CD14-positive monocyte (primary cell): Measurements from ENCODE around the gene TBX10. TPM values are rescaled to one million over a fixed set of nuclear protein-coding genes. Genes with fewer than 3 reads are reported as not detected.
"Not testable (repeated sequence)": the region's sequence is repeated elsewhere in the genome, so short reads cannot be mapped to it uniquely, and the experiment has no call there.

Experiments
- DNase-seq, 3 donors: peaks; one replicate each; pipeline ENCODE4 v3.0.0-alpha.2; 2011 to 2022
- H2AFZ ChIP-seq: 2 replicates; pipeline ENCODE4 v1.6.0; 2012; ENCODE audit warnings: mild to moderate bottlenecking, low read depth, low read length, inconsistent platforms; ENCODE audit not compliant: insufficient read depth, poor library complexity, severe bottlenecking
- H3K27ac ChIP-seq, 2 donors: 1 replicate in 1 of 2; 2 replicates in 1 of 2; pipeline ENCODE4 v1.5.1; 2012 to 2013; ENCODE audit warnings: low read length in 2 of 2, control low read depth in 1 of 2, inconsistent platforms in 1 of 2, low read depth in 1 of 2, mild to moderate bottlenecking in 1 of 2
- H3K27me3 ChIP-seq, 2 donors: one replicate each; pipeline versions ENCODE4 v1.6.0 to v1.6.1; 2011 to 2013; ENCODE audit warnings: low read length in 2 of 2; ENCODE audit not compliant: control insufficient read depth in 2 of 2, insufficient read depth in 2 of 2
- H3K36me3 ChIP-seq, 2 donors: replicated peaks in 1 of 2; 1 replicate in 1 of 2; 2 replicates in 1 of 2; pipeline versions ENCODE4 v1.5.1 to v1.6.1; 2012 to 2013; ENCODE audit warnings: low read length in 2 of 2, control low read depth in 1 of 2, inconsistent platforms in 1 of 2, mild to moderate bottlenecking in 1 of 2; ENCODE audit not compliant: insufficient read depth in 2 of 2, control insufficient read depth in 1 of 2
- H3K4me1 ChIP-seq, 2 donors: 1 replicate in 1 of 2; 2 replicates in 1 of 2; pipeline versions ENCODE4 v1.5.1 to v1.6.1; 2012 to 2013; ENCODE audit warnings: low read length in 2 of 2, control low read depth in 1 of 2, inconsistent platforms in 1 of 2, mild to moderate bottlenecking in 1 of 2, moderate library complexity in 1 of 2; ENCODE audit not compliant: insufficient read depth in 2 of 2, control insufficient read depth in 1 of 2
- H3K4me2 ChIP-seq: replicated peaks from 2 replicates; pipeline ENCODE3; 2012; ENCODE audit warnings: low read length, moderate library complexity, mild to moderate bottlenecking; ENCODE audit not compliant: poor library complexity, severe bottlenecking; ENCODE audit errors: extremely low read depth
- H3K4me3 ChIP-seq, 3 experiments: fragments of 200-600 bp in 1 of 3; sonication (generic) in 1 of 3; replicated peaks in 1 of 3; 1 replicate in 2 of 3; 2 replicates in 1 of 3; pipeline ENCODE4 v1.5.1; 2011 to 2013; ENCODE audit warnings: low read length in 3 of 3, mild to moderate bottlenecking in 3 of 3, control low read depth in 2 of 3, low read depth in 2 of 3, inconsistent platforms in 1 of 3, moderate library complexity in 1 of 3
- H3K79me2 ChIP-seq: 2 replicates; pipeline ENCODE4 v1.6.0; 2012; ENCODE audit warnings: mild to moderate bottlenecking, control low read depth, inconsistent platforms, low read length, moderate library complexity; ENCODE audit not compliant: insufficient read depth
- H3K9ac ChIP-seq: 2 replicates; pipeline ENCODE4 v1.6.0; 2017; ENCODE audit warnings: low read length, mild to moderate bottlenecking; ENCODE audit not compliant: insufficient read depth, poor library complexity, severe bottlenecking
- H3K9me3 ChIP-seq, 2 donors: replicated peaks in 1 of 2; 1 replicate in 1 of 2; 2 replicates in 1 of 2; pipeline versions ENCODE4 v1.5.1 to v1.6.1; 2012 to 2013; ENCODE audit warnings: low read length in 2 of 2, control low read depth in 1 of 2; ENCODE audit not compliant: control insufficient read depth in 1 of 2, insufficient read depth in 1 of 2
- H4K20me1 ChIP-seq: 2 replicates; pipeline ENCODE4 v1.6.0; 2012; ENCODE audit warnings: mild to moderate bottlenecking, low read length, control low read depth, moderate library complexity; ENCODE audit not compliant: insufficient read depth
- H3K27ac Mint-ChIP-seq, 7 donors: one replicate each; pipeline ENCODE4 v1.8.0; 2020; ENCODE audit warnings: mild to moderate bottlenecking in 7 of 7, mixed read lengths in 7 of 7, moderate library complexity in 6 of 7, inconsistent platforms in 2 of 7
- H3K27me3 Mint-ChIP-seq, 3 donors: one replicate each; pipeline ENCODE4 v1.8.0; 2021 to 2022; ENCODE audit warnings: low read depth in 3 of 3, mild to moderate bottlenecking in 3 of 3, mixed read lengths in 3 of 3, moderate library complexity in 3 of 3, inconsistent platforms in 1 of 3
- H3K36me3 Mint-ChIP-seq, 2 donors: one replicate each; pipeline ENCODE4 v1.8.0; 2020; ENCODE audit warnings: mixed read lengths in 2 of 2, inconsistent platforms in 1 of 2, mild to moderate bottlenecking in 1 of 2
- H3K4me1 Mint-ChIP-seq: one replicate; pipeline ENCODE4 v1.8.0; 2020; ENCODE audit warnings: mild to moderate bottlenecking, mixed read lengths
- H3K4me3 Mint-ChIP-seq, 2 donors: one replicate each; pipeline ENCODE4 v1.8.0; 2020; ENCODE audit warnings: mild to moderate bottlenecking in 2 of 2, mixed read lengths in 2 of 2, moderate library complexity in 1 of 2
- H3K9me3 Mint-ChIP-seq, 7 donors: one replicate each; pipeline ENCODE4 v1.8.0; 2020 to 2022; ENCODE audit warnings: mixed read lengths in 7 of 7, mild to moderate bottlenecking in 6 of 7, moderate library complexity in 6 of 7, inconsistent platforms in 2 of 7
- WGBS: methylation state at CpG from one replicate; pipeline ENCODE4 v1.1.5; 2013; ENCODE audit warnings: missing lambda C conversion rate; ENCODE audit not compliant: insufficient coverage; 5-methylcytosine and 5-hydroxymethylcytosine counted together
- intact Hi-C, 2 donors: fragments of 100-400 bp; cut with micrococcal nuclease; formaldehyde crosslinking; loops; one replicate each; pipeline versions ENCODE4 v1.15.0 to v1.15.1; 2023
- polyA plus RNA-seq, 3 donors: library from polyadenylated mRNA; depleted of rRNA in 1 of 3; unstranded in 2 of 3; stranded (reverse) in 1 of 3; fragments of 300-500 nt in 2 of 3; fragments of >200 nt in 1 of 3; fragmentation: Illumina TruSeq in 2 of 3; gene quantifications; 1 replicate in 2 of 3; 2 replicates in 1 of 3; pipeline ENCODE4 v1.2.3, GENCODE V29; 2012 to 2021
- TF ChIP-seq, protein P1 (sequence below): fragments of 200-600 bp; IDR thresholded peaks from one replicate; pipeline ENCODE4 v1.8.0; 2022; ENCODE audit warnings: antibody characterized with exemption, mild to moderate bottlenecking

TBX10 gene
- polyA plus RNA-seq, 3 donors, result not detected

DNA sequence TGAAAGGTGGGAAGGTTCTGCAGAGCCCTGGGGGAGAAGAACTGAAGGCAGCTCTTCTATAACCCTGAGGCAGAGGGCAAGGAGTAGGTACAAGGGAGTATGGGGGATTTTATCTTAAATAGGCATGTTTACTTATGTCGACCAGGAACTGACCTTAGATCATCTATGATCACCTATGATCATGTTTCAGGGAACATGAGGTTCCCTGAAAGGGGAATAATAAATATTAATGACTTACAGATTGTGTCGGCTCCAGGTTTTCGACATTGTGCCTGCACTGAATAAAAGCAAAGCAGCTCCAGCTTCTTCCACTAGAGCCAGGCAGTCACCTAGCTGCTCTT lies 46.0 kb downstream of the TBX10 start:
- Mint-ChIP-seq H3K4me3 (no peak overlapping the region), H3K27ac (no peak overlapping the region), H3K9me3 (peaks cover 0 to 11% (median 2%) of the 10 kb centered on the region in 7 donors), H3K36me3 (peaks cover 11 to 15% of the 10 kb centered on the region in 2 donors), H3K4me1 (peaks cover 15% of the 10 kb centered on the region), H3K27me3 (peaks cover 0 to 4% (median 0%) of the 10 kb centered on the region in 3 donors)
- Histone ChIP-seq H4K20me1 (no peaks in the 10 kb centered on the region), H3K4me1 (peaks cover 24% of the 10 kb centered on the region in 2 donors), H3K9me3 (no peaks in the 10 kb centered on the region), H3K79me2 (no peaks in the 10 kb centered on the region), H3K4me2 (no peak overlapping the region), H3K27me3 (no peaks in the 10 kb centered on the region), H3K36me3 (peaks cover 0 to 10% of the 10 kb centered on the region in 2 donors), H3K27ac (no peak overlapping the region), H2AFZ (no peak overlapping the region), H3K9ac (no peak overlapping the region), H3K4me3 (no peak overlapping the region)
- WGBS, result 80% methylated on average over 1 of the region's 3 CpGs
- no peak for DNase-seq
- TF ChIP-seq, protein P1, sequence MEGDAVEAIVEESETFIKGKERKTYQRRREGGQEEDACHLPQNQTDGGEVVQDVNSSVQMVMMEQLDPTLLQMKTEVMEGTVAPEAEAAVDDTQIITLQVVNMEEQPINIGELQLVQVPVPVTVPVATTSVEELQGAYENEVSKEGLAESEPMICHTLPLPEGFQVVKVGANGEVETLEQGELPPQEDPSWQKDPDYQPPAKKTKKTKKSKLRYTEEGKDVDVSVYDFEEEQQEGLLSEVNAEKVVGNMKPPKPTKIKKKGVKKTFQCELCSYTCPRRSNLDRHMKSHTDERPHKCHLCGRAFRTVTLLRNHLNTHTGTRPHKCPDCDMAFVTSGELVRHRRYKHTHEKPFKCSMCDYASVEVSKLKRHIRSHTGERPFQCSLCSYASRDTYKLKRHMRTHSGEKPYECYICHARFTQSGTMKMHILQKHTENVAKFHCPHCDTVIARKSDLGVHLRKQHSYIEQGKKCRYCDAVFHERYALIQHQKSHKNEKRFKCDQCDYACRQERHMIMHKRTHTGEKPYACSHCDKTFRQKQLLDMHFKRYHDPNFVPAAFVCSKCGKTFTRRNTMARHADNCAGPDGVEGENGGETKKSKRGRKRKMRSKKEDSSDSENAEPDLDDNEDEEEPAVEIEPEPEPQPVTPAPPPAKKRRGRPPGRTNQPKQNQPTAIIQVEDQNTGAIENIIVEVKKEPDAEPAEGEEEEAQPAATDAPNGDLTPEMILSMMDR, result no peak
- intact Hi-C loops, result no loop called here

DNA sequence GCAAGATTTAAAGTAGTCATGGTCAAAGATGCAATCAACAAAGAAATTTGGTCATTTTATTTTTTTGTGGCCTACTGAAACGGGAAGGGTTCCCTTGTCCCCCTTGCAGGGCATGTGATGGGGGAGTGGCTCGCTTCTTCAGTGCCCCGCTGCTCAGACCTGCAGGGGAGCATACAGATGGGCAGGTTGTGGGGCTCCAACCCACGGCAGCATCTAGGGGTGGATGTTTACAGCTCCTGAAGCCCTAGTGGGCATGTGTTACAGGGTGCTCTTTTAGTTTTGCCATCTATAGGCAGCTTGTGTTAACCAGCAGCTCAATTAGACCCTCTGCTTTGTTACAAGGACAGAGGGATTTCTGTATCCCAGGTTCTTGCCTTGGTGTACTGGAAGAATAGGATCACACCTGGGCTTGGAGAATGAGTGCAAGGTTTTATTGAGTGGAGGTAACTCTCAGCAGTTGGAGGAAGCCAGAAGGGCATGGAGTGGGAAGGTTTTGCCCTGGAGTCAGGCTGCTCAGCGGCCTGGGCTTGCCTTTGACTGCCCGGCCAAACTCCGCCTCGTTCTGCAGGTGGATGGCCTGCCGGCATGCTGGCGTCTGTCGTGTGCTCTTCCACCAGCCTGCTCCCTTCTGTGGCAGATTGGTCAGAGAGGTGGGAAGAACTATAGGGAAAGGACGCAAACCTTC lies 46.5 kb downstream of the TBX10 start:
- H3K36me3 ChIP-seq, result peaks cover 0 to 10% of the 10 kb centered on the region in 2 donors
- peaks cover 0 to 9% (median under 1%) of the 10 kb centered on the region in 7 donors for H3K9me3 Mint-ChIP-seq
- H3K27ac Mint-ChIP-seq, result no peak overlapping the region
- DNase-seq, result no peak
- H3K36me3 Mint-ChIP-seq, result peaks cover 11 to 15% of the 10 kb centered on the region in 2 donors
- H2AFZ ChIP-seq, result no peak overlapping the region
- WGBS, result 94% methylated on average over 12 of the region's 12 CpGs
- H3K4me3 Mint-ChIP-seq, result no peak overlapping the region
- intact Hi-C loops, result no loop called here
- TF ChIP-seq, protein P1, result no peak
- no peaks in the 10 kb centered on the region for H3K9me3 ChIP-seq
- H3K4me1 ChIP-seq, result peaks cover 29% of the 10 kb centered on the region in 2 donors
- H4K20me1 ChIP-seq, result no peaks in the 10 kb centered on the region
- peaks cover 20% of the 10 kb centered on the region for H3K4me1 Mint-ChIP-seq
- H3K4me3 ChIP-seq, result no peak overlapping the region
- H3K27me3 ChIP-seq, result no peaks in the 10 kb centered on the region
- H3K27me3 Mint-ChIP-seq, result peaks cover 0 to 4% (median 2%) of the 10 kb centered on the region in 3 donors
- H3K4me2 ChIP-seq, result no peak overlapping the region
- no peaks in the 10 kb centered on the region for H3K79me2 ChIP-seq
- no peak overlapping the region for H3K9ac ChIP-seq
- no peak overlapping the region for H3K27ac ChIP-seq

DNA sequence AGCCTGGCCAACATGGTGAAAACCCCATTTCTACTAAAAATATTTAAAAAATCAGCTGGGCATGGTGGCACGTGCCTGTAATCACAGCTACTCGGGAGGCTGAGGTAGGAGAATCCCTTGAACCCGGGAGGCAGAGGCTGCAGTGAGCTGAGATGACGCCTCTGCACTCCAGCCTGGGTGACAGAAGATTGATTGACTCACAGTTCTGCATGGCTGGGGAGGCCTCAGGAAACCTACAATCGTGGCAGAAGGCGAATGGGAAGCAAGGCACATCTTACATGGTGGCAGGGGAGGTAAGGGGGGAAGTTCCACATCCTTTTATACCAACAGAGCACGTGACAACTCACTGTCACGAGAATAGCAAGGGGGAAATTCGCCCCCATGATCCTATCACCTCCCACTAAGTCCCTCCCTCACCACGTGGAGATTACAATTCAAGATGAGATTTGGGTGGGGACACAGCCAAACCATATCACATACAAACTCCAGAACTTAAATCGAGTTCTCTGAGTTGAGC lies 50.6 kb downstream of the TBX10 start:
- H2AFZ ChIP-seq, intact Hi-C loops, H3K4me2 ChIP-seq, H3K27me3 Mint-ChIP-seq, H3K27me3 ChIP-seq, H3K9ac ChIP-seq, H3K27ac ChIP-seq, H3K4me3 ChIP-seq, H3K9me3 ChIP-seq, H3K4me3 Mint-ChIP-seq: not testable (repeated sequence)
- Histone ChIP-seq H3K4me1 (peaks cover 66 to 70% of the 10 kb centered on the region in 2 donors), H3K36me3 (peaks cover 18 to 30% of the 10 kb centered on the region in 2 donors), H3K79me2 (peaks cover 23% of the 10 kb centered on the region), H4K20me1 (peaks cover 28% of the 10 kb centered on the region)
- Mint-ChIP-seq H3K27ac (peak overlapping the region in 4 of 7 donors; percentile 35 to 65 (median 45)), H3K36me3 (peaks cover 42 to 45% of the 10 kb centered on the region in 2 donors), H3K9me3 (peaks cover 0 to 13% (median 3%) of the 10 kb centered on the region in 7 donors), H3K4me1 (peaks cover 58% of the 10 kb centered on the region)
- 95% methylated on average over 4 of the region's 11 CpGs for WGBS
- peak in 2 of 3 donors; percentile 23 to 61 for DNase-seq
